ENCODE results near the gene MAPT.

DNA sequence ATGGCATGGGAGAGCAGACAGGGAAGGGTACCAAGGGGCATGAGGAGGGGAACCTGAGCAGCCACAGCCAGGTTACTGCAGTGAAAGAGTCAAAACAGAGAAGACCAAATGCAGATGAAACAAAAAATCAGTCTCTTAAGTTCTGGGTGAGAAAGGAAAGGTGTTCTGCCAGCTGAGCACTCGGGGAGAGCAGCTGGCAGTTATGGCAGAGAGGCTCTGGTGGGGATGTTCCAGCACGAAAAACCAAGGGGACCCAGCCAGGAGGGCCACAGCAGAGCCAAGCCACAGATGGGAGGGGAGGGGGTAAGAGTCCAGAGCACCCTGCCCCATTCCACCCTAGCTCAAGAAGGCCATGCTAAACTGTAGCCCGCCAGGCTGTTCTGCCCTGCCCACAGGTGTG is 136.4 kb downstream of the MAPT start:
- TF ChIP-seq POLR2AphosphoS5 (IDR thresholded peaks at IDR 0.05; ENCODE audit: low read depth, low read length) (no peak), TAF1 (IDR thresholded peaks at IDR 0.05; ENCODE audit: borderline replicate concordance, low read depth, low read length) (no peak), POLR2A (IDR thresholded peaks at IDR 0.05; ENCODE audit: low read depth, low read length) (no peak)
